Stimulated activated CD8-positive, alpha-beta memory T cell treated with anti-CD3 and anti-CD28 coated beads, Interleukin-12 subunit alpha, Interleukin-12 subunit beta, amount 100 ng/mL, for 1 hour (primary cell): ENCODE results near the gene PSKH1.

Experiments used
- DNase-seq: peaks from one replicate; pipeline ENCODE4 v3.0.0-alpha.2; 2020; ENCODE audit warnings: low read depth

The PSKH1 gene

DNA sequence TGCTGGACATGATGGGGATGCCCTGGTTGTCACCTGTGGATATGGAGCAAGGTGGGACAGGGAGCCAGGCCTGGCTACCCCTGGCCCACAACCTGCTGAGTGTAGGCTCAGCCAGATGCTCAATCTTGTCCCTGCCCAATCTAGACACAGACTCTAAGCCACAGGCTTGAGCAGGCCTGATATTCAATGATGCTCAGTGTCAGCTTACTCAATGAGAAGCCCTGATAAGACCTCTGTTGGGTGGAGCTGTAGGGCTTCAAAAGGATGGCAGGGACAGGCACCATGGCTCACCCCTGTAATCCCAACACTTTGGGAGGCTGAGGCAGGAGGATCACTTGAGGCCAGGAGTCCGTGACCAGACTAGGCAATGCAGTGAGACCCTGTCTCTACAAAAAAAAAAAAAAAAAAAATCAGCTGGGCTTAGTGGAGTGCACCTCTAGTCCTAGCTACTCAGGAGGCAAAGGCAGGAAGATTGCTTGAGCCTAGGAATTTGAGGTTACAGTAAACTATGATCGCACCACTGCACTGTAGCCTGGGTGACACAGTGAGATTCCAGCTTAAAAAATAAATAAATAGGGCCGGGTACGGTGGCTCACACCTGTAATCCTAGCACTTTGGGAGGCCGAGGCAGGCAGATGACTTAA is 47.5 kb downstream of the PSKH1 start:
- DNase-seq: no peak

DNA sequence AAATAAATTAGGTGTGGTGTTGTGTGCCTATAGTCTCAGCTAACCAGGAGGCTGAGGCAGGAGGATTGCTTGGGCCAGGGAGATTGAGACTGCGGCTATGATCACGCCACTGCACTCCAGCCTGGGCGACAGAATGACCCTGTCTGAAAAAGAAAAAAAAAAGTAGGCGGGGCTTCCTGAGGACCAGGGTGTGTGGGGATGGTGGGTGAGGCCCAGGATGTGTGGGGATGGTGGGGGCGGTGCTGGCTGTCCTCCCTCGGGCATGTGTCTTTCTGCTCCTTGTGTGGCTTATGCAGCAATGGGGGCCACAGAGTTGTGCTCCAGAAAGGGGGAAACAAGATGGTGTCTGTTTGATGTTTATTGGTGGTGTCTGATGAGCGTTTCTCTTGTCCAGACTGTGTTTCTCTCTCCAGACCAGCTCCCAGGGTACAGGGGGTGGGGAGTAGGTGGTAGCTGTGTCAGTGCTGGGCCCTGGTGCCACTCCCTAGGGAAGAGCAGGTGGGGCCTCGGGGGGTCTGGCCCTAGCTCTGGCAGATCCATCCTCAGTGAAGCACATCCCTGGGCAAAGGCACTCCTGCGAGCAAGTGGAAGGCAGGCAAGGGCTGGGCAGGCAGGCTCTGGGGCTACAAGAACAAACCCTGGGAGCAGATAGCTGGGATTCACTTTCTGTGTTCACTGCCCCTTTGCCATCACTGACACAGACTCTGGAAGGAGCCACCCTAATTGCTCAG is 48.6 kb downstream of the PSKH1 start:
- no peak for DNase-seq

DNA sequence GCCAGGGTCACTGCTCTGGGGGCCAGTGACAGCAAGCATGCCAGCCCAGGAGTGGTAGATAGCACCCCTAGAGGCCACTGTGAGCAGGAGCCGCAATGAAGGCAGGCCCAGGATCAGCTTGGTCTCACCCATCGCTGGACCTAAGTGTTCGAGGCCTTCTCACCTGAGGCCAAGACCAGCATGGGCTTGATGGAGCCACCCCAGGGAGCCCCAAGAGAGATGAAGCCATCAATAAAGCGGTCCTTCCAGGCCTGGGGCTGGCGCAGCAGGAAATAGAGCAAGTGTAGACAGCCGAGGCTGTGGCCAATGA is 49.1 kb downstream of the PSKH1 start:
- no peak for DNase-seq

DNA sequence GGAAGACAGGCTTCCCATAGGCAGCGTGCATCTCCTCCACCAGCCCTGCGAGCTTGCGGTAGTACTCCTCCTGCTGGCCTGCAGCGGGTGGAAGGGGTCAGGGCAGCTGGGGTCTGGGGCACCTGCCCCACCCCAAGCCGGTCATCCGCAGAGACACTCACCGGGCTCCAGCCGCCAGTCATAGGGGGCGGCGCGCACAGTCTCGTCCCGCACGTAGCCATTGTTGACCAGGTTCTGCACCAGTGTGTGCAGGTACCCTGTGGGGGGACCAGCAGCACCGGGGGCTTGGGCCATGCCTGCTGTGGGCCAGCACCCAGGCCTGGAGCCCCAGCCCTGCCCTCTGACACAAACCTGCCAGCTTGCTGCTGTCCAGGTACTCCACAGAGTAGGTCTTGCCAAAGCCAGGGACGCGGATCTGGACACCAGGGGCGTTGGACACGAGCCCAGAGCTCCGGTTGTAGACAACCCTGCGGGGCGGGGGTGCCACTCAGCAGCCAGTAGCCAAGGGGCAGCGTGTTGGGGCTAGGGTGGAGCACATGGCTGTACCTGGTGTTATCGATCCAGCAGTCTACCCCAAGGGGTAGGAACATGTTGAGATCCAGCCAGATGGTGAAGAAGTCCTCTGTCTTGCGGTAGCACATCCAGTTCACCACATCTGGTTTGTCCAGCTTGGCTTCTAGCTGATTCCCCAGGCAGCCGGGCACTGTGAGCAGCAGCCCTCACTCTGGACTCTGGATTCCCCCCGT is 49.6 kb downstream of the PSKH1 start:
- no peak for DNase-seq

DNA sequence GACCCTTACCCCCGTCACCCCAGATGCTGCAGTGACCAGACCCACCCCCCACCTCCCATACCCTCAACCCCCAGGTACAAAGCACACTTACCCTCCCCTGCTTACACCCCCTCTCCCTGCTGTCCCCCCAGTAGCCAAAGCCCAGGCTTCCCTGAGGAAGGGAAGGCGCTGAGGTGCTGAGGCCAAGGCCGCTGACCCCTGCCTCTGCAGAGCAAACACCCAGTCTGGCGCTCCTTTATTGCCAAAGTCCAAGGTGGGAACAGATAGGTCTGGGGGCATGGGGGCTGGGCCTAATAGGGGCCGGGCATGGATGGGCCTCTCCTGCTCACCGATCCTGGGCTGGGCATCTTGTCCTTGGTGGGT is 50.2 kb downstream of the PSKH1 start:
- no peak for DNase-seq

DNA sequence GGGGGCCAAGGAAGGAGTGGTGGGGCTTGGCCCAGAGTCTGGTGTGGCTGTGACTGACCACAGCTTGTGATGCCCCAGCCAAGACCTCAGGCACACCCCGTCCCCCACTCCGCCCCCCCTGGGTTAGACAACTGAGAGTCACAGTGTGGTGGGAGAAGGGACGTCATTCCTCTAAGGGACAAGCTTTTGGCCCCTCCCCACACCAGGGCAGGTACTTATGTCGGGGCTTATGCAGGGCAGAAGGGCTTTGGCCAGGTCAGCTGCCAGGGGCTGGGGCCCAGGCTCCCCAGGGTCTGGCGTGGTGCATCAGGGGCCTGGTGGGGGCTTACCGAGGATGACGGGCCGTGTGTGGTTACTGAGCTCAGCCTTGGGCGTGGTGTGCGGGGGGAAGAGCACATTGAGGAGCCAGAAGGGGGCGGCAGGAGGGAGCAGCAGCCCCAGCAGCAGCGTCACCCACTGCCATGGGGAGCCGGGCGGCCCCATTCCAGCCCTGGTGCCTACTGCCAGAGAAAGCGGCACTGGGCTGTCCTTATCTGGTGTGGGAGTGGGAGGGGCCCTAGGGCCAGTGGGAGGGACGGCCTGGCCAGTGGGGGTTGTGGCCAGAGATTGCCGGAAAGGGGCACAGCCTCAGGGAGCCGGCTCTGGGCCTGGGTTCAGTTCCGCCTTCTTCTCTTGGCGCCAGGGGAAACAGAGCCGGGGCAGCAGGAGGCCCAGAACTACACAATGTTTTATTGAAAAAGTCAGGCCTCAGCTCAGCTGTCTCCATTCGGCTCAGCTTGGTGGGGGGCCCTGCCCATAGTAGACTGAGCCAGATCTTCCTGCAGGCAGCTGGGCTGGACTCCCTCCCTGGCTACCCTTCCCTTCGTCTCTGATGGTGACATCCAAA is 50.8 kb downstream of the PSKH1 start, which contains the start of gene LCAT:
Gene LCAT, minus strand, starts transcription at position 502 of the 886 bp plus-strand sequence. Its CDS starts 19 bp downstream, at position 483.
- DNase-seq: no peak

DNA sequence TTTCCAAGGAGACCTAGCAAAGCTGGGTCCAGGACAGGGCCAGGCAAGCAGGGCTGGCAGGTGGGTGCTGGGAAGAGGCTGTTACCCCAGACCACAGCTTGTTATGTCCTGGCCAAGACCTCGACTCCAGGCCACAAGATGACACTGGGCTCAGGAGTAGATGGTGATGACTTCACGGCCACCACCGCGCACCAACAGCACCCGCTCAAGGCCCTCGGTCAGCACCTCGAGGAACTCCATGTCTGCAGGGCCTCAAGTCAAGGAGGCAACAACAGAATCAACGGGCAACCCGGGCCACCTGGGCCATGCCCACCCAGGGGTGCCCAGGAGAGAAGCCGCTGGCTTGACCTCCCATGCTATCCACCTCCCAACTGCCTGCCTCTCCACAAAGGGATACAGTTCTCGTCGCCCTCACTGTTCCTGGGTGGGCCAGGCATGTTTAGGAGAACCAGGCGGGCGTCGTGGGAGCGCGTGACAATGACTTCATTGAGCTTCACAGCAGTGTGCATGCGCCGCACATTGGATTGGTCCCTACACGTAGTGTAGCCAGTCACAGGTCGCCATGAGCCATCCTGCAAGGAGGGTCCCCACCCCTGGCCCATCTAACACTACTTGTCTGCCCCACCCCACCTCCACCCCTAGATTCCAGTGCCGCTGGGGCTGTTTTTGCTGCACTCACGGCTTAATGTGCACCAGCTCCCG is 51.8 kb downstream of the PSKH1 start:
- DNase-seq: no peak

DNA sequence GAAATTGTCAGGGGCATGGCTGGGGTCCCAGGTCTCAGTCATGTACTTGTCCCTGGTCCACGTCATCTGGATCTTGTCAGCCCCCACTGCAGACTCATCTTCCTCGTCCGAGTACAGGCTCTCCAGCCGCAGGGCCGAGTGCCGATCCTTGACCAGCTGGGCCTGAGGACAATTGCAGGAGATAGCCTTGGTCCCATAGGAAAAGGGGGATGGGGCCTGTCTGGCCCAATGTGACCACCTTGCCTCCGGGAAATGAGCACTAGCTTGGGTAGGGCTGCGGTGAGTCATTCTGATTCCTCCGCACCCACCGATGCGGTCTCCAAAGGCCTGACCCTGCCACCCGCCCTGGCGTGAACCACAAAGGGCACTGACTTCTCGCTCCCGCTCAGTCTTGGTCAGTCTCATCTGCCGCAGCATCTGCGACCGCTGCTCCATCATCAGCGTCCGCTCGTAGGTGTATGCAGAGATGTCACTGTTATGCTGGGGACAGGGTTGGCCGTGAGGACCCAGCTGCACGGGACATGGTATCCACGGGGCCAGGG is 52.4 kb downstream of the PSKH1 start:
- no peak for DNase-seq

DNA sequence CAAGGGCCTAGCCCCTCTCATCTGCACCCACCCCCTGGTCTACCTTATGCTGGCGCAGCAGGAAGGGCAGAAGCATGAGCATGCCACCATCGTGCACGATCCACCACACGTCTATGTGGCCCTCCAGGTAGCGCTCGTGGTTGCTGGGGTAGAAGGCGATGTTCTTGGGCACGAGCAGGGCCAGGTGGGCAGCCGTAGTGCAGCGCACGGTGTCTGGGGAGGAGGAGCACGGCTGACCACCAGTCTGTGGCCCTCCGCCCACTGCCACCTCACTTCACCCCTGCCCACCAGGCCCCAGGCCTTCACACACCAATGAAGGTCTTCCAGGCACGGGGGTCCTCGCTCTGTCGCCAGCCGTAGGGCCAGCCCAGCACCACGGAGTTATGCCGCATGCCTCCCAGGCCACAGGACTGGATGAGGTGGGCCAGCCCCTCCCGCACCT is 53.1 kb downstream of the PSKH1 start:
- no peak for DNase-seq

DNA sequence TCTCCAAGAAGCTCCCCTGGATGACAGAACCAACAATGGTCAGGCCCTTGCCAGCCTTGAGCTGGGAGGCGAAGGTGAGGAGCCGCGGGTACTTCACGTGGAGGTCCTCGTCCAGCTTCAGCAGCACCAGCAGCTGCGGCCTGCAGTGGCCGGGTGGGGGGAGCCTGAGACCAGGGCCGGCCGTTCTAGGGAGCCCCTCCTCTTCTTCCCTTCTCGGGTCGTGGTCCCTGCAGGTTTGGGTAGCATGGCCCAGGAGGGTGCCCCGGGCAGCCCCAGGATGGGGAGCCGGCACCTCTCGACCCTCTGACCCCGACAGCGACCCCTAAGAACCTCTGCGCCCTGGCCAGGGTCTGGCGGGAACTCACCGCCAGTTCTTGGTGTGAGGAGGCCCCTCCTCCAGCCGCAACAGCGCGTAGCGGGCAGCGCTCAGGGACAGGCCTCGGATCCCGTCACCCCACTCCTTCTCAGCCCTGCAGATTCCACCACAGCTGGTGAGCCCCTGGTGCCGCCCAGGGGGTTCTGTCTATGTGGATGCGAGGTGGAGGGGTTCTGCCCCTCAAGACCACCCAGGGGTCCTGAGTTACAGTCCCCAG is 54.0 kb downstream of the PSKH1 start:
- DNase-seq: no peak

DNA sequence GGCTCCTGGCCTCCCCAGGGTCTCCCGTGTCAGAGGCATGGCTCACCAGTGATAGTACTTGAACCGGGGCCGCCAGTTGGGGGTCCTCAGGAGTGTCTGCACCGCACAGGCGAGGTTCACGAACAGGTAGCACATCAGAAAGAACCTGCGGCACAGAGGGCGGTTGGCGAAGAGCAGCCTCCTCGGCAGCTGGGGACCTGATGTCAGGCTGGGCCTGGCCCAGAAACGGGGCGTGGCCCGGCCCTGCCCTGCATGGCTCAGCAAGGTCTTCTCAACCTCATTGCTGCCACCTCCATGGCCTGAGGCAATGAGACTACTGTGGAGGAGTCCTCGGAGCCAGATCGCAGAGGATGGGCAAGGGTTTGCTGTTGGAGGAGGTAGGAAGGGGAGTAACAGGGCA is 55.0 kb downstream of the PSKH1 start:
- DNase-seq: no peak

DNA sequence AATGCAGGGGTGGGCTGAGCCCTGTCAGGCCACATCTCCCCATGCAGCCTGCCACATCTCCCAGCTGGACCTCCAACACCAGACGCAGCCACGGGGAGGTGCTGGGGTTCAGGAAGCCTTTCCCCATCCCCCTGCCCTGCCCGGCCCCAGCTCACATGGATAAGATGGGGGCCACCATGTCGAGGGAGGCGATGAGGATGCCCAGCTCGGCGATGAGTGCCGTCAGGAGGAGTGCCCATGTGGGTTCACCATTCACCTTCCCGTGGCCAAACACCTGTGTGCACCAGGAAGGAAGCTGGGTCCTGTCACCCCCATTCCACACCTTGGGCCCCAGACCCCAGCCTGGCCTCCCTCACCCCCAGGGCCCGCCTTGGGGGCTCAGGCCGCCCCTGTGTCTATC is 56.6 kb downstream of the PSKH1 start:
- no peak for DNase-seq

DNA sequence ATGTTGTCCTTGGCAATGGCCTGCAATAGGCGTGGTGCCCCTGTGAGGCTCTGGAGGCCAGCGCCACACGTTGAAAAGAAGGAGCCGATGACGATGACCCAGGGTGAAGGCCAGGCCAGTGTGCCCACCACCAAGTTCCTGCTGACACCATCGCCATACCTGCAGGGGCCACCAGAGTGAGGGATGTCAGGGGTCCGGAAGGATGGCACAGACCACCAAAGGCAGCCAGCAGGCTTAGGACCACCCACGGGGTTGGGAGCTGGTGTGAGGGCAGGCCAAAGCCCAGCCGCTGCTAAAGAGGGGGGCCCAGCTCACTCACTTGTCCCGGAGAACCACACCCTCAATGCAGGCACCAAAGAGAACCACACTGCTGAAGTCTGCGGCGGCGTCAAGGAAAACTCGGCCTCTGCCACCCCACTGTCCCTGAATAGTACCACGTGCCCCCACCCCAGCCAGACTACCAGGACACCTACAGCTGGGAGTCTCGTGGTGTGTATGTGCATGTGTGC is 57.3 kb downstream of the PSKH1 start:
- no peak for DNase-seq

DNA sequence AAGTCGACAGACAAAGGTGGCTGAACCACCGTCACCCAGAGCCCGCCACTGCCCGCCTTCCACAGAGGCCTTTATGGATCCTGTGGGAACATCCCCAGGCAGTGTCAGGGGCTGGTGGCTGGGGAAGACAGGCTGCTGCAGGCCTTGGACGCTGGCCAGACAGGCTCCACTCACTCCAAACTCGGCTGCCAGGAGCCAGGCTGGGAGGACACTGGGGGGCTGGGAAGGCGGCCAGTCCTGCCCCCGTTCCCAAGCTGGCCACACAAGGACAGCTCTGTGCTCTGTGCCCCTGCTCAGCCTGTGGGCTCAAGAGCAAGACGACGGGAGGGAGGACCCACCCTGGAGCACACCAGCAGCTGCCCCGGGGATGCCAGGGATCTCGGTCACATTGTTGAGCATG is 58.4 kb downstream of the PSKH1 start:
- no peak for DNase-seq

DNA sequence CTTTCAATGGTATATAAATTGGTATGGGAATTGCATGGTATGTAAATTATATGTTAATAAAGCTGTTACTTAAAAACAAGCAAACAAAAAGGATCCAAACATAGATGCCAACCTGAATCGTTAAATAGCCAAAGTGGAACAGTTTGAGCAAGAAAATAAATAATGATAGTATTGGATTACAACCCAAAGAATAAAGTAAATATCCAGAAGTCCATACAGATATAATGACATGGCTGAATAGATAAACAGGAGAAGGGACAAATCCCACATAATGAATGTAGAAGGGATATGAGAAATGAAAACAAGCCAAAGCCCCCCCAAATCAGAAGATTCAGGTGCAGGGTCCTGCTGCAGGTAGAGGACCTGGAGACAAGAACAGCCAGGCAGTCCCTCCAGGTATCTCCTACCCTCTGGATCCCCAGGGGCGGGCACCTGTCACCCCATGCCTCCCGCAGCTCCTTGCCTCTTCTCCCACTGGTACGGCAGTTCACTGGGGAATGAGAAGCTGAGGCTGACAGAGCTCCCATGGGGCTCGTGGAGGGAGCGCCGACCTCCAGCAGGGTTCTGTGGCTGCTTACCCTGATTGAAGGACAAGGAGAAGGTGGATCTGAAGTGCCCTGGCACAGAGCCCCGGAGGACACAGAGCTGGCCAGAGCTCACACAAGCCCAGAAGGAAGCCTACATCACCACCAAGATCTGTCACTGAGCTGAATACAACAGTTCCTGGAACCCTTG is 60.8 kb downstream of the PSKH1 start:
- DNase-seq: no peak

DNA sequence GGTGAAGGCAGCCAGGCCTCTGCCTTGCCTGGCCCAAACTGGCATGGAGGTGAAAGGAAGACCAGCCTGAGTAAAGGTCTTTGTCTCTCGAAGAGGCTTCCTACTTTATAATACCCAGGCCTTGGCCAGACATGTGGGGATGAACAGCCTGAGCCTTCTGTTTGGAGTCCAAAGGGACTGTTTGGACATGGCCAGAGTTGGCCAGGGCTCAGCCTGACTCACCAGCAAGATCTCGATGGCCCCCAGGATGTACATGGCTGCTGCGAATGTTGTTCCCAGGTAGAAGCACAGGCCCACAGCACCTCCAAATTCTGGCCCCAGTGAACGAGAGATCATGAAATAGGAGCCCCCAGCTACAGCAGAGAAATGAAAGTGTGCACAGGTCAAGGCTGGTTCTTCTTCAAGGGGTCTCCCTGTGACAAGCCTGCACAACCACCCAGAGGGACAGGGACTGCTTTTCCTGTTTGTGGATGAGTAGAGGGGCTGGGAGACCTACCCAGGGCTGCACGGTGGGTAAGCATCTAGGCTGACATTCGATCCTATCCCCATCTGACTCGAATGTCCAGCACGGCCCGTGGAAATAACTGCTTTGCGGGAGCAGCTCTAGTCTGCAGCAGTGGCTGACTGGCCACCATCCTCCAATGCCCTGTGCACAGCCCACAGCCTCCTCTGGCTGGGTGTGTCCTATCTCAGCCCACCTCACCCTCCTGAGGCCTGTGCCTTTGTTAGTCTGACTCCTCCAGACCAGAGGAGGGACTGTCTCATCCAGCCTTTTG is 61.6 kb downstream of the PSKH1 start:
- no peak for DNase-seq

DNA sequence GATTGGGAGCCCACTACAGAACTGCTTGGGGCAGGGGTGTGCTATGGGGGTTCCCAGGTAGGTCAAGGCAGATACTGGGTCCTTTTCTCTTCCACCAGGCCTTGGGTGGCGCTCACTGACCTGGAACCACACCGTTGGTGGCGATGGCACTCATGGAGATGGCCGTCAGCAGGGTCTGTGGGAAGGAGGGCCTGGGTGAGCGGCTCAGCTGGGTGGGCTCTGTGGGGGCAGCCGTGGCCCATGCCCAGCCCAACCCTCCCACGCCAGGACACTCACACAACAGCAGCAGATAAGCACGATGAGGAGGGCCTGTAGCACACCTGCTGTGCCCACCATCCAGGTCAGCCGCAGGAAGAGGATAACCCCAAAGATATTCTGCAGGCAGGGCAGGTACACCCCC is 64.6 kb downstream of the PSKH1 start:
- DNase-seq: no peak

DNA sequence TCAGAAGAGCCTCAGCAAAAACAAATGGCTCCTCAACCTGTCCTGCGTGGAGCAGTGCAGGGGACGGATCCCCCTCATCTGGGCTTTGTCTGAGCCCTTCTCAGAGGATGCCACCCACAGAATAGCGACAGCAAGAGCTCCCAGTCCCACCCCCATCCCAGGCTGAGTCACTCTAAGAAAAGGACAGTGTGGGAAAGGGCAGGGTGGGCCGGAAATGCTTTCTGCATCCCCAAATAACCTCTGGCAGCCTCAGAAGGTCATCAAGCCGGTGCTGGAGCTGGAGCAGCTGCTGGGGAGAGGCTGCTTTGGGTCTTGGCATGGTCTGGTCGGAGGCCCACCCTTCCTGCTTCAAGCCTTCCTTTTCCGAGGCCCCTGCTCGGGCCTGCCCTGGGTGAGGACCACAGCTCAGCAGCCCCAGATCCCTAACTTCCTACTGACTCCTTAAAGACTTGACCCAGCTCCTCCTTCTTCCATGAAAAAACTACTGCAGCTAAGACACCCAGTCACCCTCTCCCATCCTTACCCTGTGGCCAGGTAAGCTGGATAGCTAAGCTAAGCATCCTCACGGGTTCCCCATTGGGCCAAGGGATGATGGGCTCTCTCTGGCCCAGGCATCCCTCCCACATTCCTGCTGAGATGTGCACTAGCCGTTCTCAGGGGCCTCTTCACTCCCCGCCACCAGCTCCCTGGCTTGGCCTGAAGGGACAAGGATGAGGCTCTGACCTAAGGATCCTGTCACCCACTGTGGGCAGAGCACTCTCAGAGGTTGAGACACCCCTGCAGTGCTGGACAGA is 66.7 kb downstream of the PSKH1 start:
- DNase-seq: no peak
